DOHH2 (cell line): ENCODE data around the gene OSBPL10.

Experiments
- CTCF ChIP-seq: fragments of 200-600 bp; sonication (generic); IDR thresholded peaks from one replicate; pipeline ENCODE4 v1.5.1; 2014; ENCODE audit warnings: antibody characterized with exemption, mild to moderate bottlenecking, low read depth, low read length; ENCODE audit not compliant: poor library complexity, severe bottlenecking
- EZH2phosphoT487 ChIP-seq: fragments of 200-600 bp; sonication (generic); IDR thresholded peaks from 2 replicates; pipeline ENCODE4 v1.6.1; 2017; ENCODE audit warnings: borderline replicate concordance, mild to moderate bottlenecking, antibody characterized with exemption, low read length, moderate library complexity, mixed read lengths

GRCh38 chr3:31974964-31975363, 6.1 kb downstream of the OSBPL10 start:
- TF ChIP-seq CTCF = no peak
- TF ChIP-seq EZH2phosphoT487 = no peak
